MM.1S (cell line): Measurements from ENCODE around the gene TMEM248.

ENCODE experiments used
- DNase-seq: peaks from one replicate; pipeline ENCODE4 v3.0.0-alpha.2; 2015
- H2AFZ ChIP-seq: fragments of 300-600 bp; sonication (generic); 2 replicates; pipeline ENCODE4 v1.6.0; 2016; ENCODE audit warnings: antibody characterized with exemption, low read length
- H3F3A ChIP-seq: fragments of 300-600 bp; sonication (generic); 2 replicates; pipeline ENCODE4 v1.6.1; 2016; ENCODE audit warnings: mild to moderate bottlenecking, antibody characterized with exemption, low read length, moderate library complexity, mixed read lengths; ENCODE audit not compliant: insufficient read depth
- H3K27ac ChIP-seq: fragments of 300-600 bp; sonication (generic); 2 replicates; pipeline ENCODE4 v1.5.1; 2016; ENCODE audit warnings: mild to moderate bottlenecking, low read length
- H3K27me3 ChIP-seq: fragments of 300-600 bp; sonication (generic); replicated peaks from 2 replicates; pipeline ENCODE4 v1.6.0; 2016; ENCODE audit warnings: low read length; ENCODE audit not compliant: insufficient read depth
- H3K36me3 ChIP-seq: fragments of 300-600 bp; sonication (generic); replicated peaks from 2 replicates; pipeline ENCODE4 v1.6.1; 2016; ENCODE audit warnings: mild to moderate bottlenecking, low read length, mixed read lengths; ENCODE audit not compliant: insufficient read depth
- H3K4me1 ChIP-seq: fragments of 300-600 bp; sonication (generic); 2 replicates; pipeline ENCODE4 v1.6.1; 2016; ENCODE audit warnings: low read length, mixed read lengths
- H3K4me2 ChIP-seq: fragments of 300-600 bp; sonication (generic); 2 replicates; pipeline ENCODE4 v1.6.0; 2016; ENCODE audit warnings: low read depth, low read length
- H3K4me3 ChIP-seq: fragments of 300-600 bp; sonication (generic); 2 replicates; pipeline ENCODE4 v1.5.1; 2016; ENCODE audit warnings: low read length, mixed read lengths
- H3K79me2 ChIP-seq: fragments of 300-600 bp; sonication (generic); 2 replicates; pipeline ENCODE4 v1.6.1; 2016; ENCODE audit warnings: mixed run types, low read length, mixed read lengths
- H3K9ac ChIP-seq: fragments of 300-600 bp; sonication (generic); 2 replicates; pipeline ENCODE4 v1.6.1; 2016; ENCODE audit warnings: low read length, mixed read lengths
- H3K9me2 ChIP-seq: fragments of 300-600 bp; sonication (generic); replicated peaks from 2 replicates; pipeline ENCODE4 v1.6.1; 2016; ENCODE audit warnings: mild to moderate bottlenecking, low read length, mixed read lengths; ENCODE audit not compliant: insufficient read depth
- H3K9me3 ChIP-seq: fragments of 300-600 bp; sonication (generic); replicated peaks from 2 replicates; pipeline ENCODE4 v1.6.1; 2016; ENCODE audit warnings: mild to moderate bottlenecking, low read length, mixed read lengths; ENCODE audit not compliant: insufficient read depth
- H4K20me1 ChIP-seq: fragments of 300-600 bp; sonication (generic); 2 replicates; pipeline ENCODE4 v1.6.1; 2016; ENCODE audit warnings: mild to moderate bottlenecking, low read length, moderate library complexity, mixed read lengths; ENCODE audit not compliant: insufficient read depth
- CTCF ChIP-seq: fragments of 300-600 bp; sonication (generic); IDR thresholded peaks from 2 replicates; pipeline ENCODE4 v1.5.1; 2016; ENCODE audit warnings: antibody characterized with exemption, low read length, mixed read lengths
- EZH2 ChIP-seq: fragments of 300-600 bp; sonication (generic); optimal IDR thresholded peaks from 2 replicates; pipeline ENCODE3; 2017; ENCODE audit warnings: low read depth, mild to moderate bottlenecking, antibody characterized with exemption, low read length, mixed read lengths
- EZH2phosphoT487 ChIP-seq: fragments of 300-600 bp; sonication (generic); IDR thresholded peaks from 2 replicates; pipeline ENCODE4 v1.6.1; 2018; ENCODE audit warnings: antibody characterized with exemption, low read length

The TMEM248 gene

GRCh38 chr7:66921918-66922486 lies 977 bp downstream of the TMEM248 start:
- peak overlapping the region; percentile 18; the same call in 1 of the 2 replicates for H2AFZ ChIP-seq
- H3K27me3 ChIP-seq: no peaks in the 10 kb centered on the region
- peaks cover 10% of the 10 kb centered on the region for H3F3A ChIP-seq
- DNase-seq: peak; percentile 68
- no peaks in the 10 kb centered on the region for H3K36me3 ChIP-seq
- H3K27ac ChIP-seq: peak overlapping the region; percentile 75
- peaks cover 67% of the 10 kb centered on the region for H3K79me2 ChIP-seq
- H4K20me1 ChIP-seq: no peaks in the 10 kb centered on the region
- peak overlapping the region; percentile 85 for H3K9ac ChIP-seq
- 0 out of 2 replicates have a peak, but pooled peaks cover 6% of the 10 kb centered on the region for H3K4me1 ChIP-seq
- H3K9me2 ChIP-seq: no peaks in the 10 kb centered on the region
- H3K9me3 ChIP-seq: no peaks in the 10 kb centered on the region
- peak overlapping the region; percentile 42 for H3K4me2 ChIP-seq
- H3K4me3 ChIP-seq: peak overlapping the region; percentile 83
- TF ChIP-seq CTCF (no peak), EZH2 (no peak), EZH2phosphoT487 (no peak)

DNA sequence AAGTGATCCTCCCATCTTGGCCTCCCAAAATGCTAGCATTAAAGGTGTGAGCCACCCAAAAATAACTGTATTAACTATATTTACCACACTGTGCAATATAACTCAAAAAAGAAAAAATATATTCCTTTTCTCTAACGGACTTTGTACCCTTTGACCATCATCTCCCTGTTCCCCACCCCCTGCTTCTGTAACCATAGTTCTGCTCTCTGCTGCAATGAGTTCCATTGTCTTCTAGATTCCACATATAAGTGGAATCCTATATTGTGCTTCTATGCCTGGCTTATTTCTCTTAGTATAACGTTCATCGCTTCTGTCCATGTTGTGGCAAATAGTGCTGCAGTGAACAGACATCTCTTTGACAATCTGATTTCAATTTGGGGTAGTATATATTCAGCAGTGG lies 4.2 kb downstream of the TMEM248 start:
- peaks cover 9% of the 10 kb centered on the region for H4K20me1 ChIP-seq

GRCh38 chr7:66927348-66927948 lies 6.4 kb downstream of the TMEM248 start:
- Histone ChIP-seq H3F3A (no peaks in the 10 kb centered on the region), H3K4me2 (no peak overlapping the region), H3K4me1 (no peaks in the 10 kb centered on the region), H3K27ac (no peak overlapping the region), H3K9me3 (no peaks in the 10 kb centered on the region), H3K36me3 (no peaks in the 10 kb centered on the region), H3K27me3 (no peaks in the 10 kb centered on the region), H4K20me1 (peaks cover 9% of the 10 kb centered on the region), H3K79me2 (peaks cover 98% of the 10 kb centered on the region), H3K9ac (no peak overlapping the region), H3K9me2 (no peaks in the 10 kb centered on the region), H3K4me3 (no peak overlapping the region), H2AFZ (no peak overlapping the region)
- TF ChIP-seq EZH2phosphoT487 (no peak), EZH2 (no peak), CTCF (no peak)
- no peak for DNase-seq

More for the DNA sequence above, 4.2 kb downstream of the TMEM248 start:
- Histone ChIP-seq H3K36me3 (no peaks in the 10 kb centered on the region), H3K27ac (no peak overlapping the region), H3K4me1 (0 out of 2 replicates have a peak, but pooled peaks cover under 1% of the 10 kb centered on the region), H3K4me2 (no peak overlapping the region), H2AFZ (no peak overlapping the region), H3K27me3 (no peaks in the 10 kb centered on the region), H3K9me2 (no peaks in the 10 kb centered on the region), H3K9ac (no peak overlapping the region), H3K4me3 (no peak overlapping the region), H3K9me3 (no peaks in the 10 kb centered on the region), H3F3A (peaks cover 10% of the 10 kb centered on the region), H3K79me2 (peaks cover 97% of the 10 kb centered on the region)
- no peak for DNase-seq
- TF ChIP-seq EZH2: no peak
- TF ChIP-seq EZH2phosphoT487: no peak
- TF ChIP-seq CTCF: no peak
